Lung (tissue), 12 donors: ENCODE results near the gene RBM20. TPM values are rescaled to one million over a fixed set of nuclear protein-coding genes. Genes with fewer than 3 reads are reported as not detected.
A peak's percentile ranks its signal among the peaks of the same experiment; 100 is the strongest.

Experiments
- ATAC-seq: fragments of 200-7000 bp; cut with Tn5 transposase; one replicate; pipeline ENCODE4 v1.9.1; 2020; ENCODE audit warnings: moderate number of reproducible peaks; ENCODE audit not compliant: insufficient read depth, low FRiP score
- DNase-seq, 3 donors: peaks; one replicate each; pipeline ENCODE4 v3.0.0-alpha.2; 2013 to 2017
- H3K27ac ChIP-seq, 2 donors: one replicate each; pipeline ENCODE4 v1.5.1; 2013; ENCODE audit warnings: mild to moderate bottlenecking in 2 of 2, moderate library complexity in 2 of 2, control low read depth in 1 of 2, inconsistent platforms in 1 of 2, low read depth in 1 of 2, low read length in 1 of 2
- H3K27me3 ChIP-seq, 3 donors: one replicate each; pipeline ENCODE4 v1.5.1; 2013; ENCODE audit warnings: low read length in 2 of 3; ENCODE audit not compliant: control insufficient read depth in 3 of 3, insufficient read depth in 3 of 3
- H3K36me3 ChIP-seq, 4 donors: one replicate each; pipeline ENCODE4 v1.5.1; 2013; ENCODE audit warnings: low read length in 4 of 4, mild to moderate bottlenecking in 1 of 4, moderate library complexity in 1 of 4; ENCODE audit not compliant: control insufficient read depth in 4 of 4, insufficient read depth in 4 of 4
- H3K4me1 ChIP-seq, 5 donors: one replicate each; pipeline ENCODE4 v1.5.1; 2013; ENCODE audit warnings: low read length in 5 of 5, mild to moderate bottlenecking in 2 of 5, moderate library complexity in 1 of 5; ENCODE audit not compliant: control insufficient read depth in 5 of 5, insufficient read depth in 5 of 5
- H3K4me3 ChIP-seq: one replicate; pipeline ENCODE4 v1.5.1; 2013; ENCODE audit warnings: mild to moderate bottlenecking, control low read depth, moderate library complexity
- H3K9ac ChIP-seq, 2 donors: one replicate each; pipeline ENCODE4 v1.5.1; 2013; ENCODE audit warnings: low read length in 2 of 2, control low read depth in 1 of 2; ENCODE audit not compliant: insufficient read depth in 1 of 2
- H3K9me3 ChIP-seq, 4 donors: one replicate each; pipeline ENCODE4 v1.5.1; 2013; ENCODE audit warnings: low read length in 3 of 4, mild to moderate bottlenecking in 1 of 4, moderate library complexity in 1 of 4; ENCODE audit not compliant: control insufficient read depth in 4 of 4, insufficient read depth in 3 of 4
- WGBS, 2 donors: extraction: QIAGEN DNeasy Blood & Tissue Kit; methylation state at CpG; one replicate each; pipeline ENCODE4 v1.1.7; 2013; 5-methylcytosine and 5-hydroxymethylcytosine counted together
- polyA plus RNA-seq, 2 donors: library from polyadenylated mRNA; stranded (reverse); fragments of 200-250 nt; gene quantifications; one replicate each; pipeline ENCODE4 v1.2.1, GENCODE V29; 2013
- total RNA-seq, 2 donors: library from RNA; depleted of rRNA in 1 of 2; stranded (reverse); fragments of >200 nt in 1 of 2; gene quantifications; one replicate each; pipeline ENCODE4 v1.2.1, GENCODE V29; 2014 to 2021
- TF ChIP-seq, protein P1 (sequence below): IDR thresholded peaks from 2 replicates; pipeline ENCODE4 v1.5.1; 2012; ENCODE audit warnings: mild to moderate bottlenecking; ENCODE audit errors: control extremely low read depth, extremely low read depth
- donor health status: control.
- donor health status: control.
- donor health status: Bipolar disorder and iron deficiency.
- donor health status: healthy.
- donor health status: DM: yes; HTN: yes; CAD: no.

The RBM20 gene
- total and polyA plus RNA-seq, 4 donors, result 0.25 to 3.3 (median 0.66) TPM

- TF ChIP-seq, protein P1, sequence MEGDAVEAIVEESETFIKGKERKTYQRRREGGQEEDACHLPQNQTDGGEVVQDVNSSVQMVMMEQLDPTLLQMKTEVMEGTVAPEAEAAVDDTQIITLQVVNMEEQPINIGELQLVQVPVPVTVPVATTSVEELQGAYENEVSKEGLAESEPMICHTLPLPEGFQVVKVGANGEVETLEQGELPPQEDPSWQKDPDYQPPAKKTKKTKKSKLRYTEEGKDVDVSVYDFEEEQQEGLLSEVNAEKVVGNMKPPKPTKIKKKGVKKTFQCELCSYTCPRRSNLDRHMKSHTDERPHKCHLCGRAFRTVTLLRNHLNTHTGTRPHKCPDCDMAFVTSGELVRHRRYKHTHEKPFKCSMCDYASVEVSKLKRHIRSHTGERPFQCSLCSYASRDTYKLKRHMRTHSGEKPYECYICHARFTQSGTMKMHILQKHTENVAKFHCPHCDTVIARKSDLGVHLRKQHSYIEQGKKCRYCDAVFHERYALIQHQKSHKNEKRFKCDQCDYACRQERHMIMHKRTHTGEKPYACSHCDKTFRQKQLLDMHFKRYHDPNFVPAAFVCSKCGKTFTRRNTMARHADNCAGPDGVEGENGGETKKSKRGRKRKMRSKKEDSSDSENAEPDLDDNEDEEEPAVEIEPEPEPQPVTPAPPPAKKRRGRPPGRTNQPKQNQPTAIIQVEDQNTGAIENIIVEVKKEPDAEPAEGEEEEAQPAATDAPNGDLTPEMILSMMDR, result no peak
- ATAC-seq (no peak), DNase-seq (no peak)
- H3K4me3 ChIP-seq, result no peak overlapping the region
- H3K27ac ChIP-seq, result peak overlapping the region in 1 of 2 donors; percentile 62
- peaks cover 0 to 12% (median 0%) of the 10 kb centered on the region in 3 donors for H3K27me3 ChIP-seq
- no peaks in the 10 kb centered on the region for H3K36me3 ChIP-seq
- no peaks in the 10 kb centered on the region for H3K9me3 ChIP-seq
- 93 to 94% methylated on average over 3 of the region's 3 CpGs for WGBS, 2 donors
- H3K9ac ChIP-seq, result no peak overlapping the region
- H3K4me1 ChIP-seq, result peaks cover 0 to 9% (median 2%) of the 10 kb centered on the region in 5 donors
Measured at GRCh38 chr10:110682348-110682747, 38.2 kb downstream of the RBM20 start.

GRCh38 chr10:110684800-110685446, 40.8 kb downstream of the RBM20 start:
- Histone ChIP-seq H3K4me3 (no peak overlapping the region), H3K36me3 (no peaks in the 10 kb centered on the region), H3K27me3 (peaks cover 0 to 12% (median 0%) of the 10 kb centered on the region in 3 donors), H3K27ac (peak overlapping the region in 1 of 2 donors; percentile 93), H3K9ac (no peak overlapping the region), H3K4me1 (peaks cover 0 to 9% (median 7%) of the 10 kb centered on the region in 5 donors), H3K9me3 (no peaks in the 10 kb centered on the region)
- peak; percentile 20 to 52 (median 43) for DNase-seq
- ATAC-seq, result no peak
- 62 to 74% methylated on average over 22 of the region's 22 CpGs for WGBS, 2 donors
- TF ChIP-seq, protein P1, result no peak

DNA sequence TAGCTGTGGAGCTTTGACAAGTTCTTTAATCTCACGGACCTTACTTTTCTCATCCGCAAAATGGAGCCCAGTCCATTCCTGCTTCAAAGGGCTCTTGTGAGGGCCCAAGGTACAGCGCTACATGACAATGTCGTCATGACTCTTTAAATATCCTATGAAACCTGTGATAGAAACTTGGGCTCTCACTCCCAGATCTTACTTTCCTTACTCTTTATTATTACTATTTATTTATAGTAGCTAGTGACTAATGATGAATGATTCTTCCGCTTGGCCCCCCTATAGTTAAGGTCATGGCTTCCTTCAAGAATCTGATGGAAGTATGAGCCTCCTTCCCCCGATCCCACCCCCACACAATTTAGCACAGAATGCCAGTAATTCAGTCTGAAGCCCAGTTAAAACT, 41.9 kb downstream of the RBM20 start:
- peaks cover 0 to 9% (median 0%) of the 10 kb centered on the region in 3 donors for H3K27me3 ChIP-seq
- DNase-seq (no peak), ATAC-seq (no peak)
- peak overlapping the region in 1 of 2 donors; percentile 93 for H3K27ac ChIP-seq
- peaks cover 0 to 9% (median 7%) of the 10 kb centered on the region in 5 donors for H3K4me1 ChIP-seq
- no peak overlapping the region for H3K4me3 ChIP-seq
- H3K36me3 ChIP-seq, result no peaks in the 10 kb centered on the region
- H3K9ac ChIP-seq, result no peak overlapping the region
- TF ChIP-seq, protein P1, result no peak
- WGBS, 2 donors, result 89 to 95% methylated on average over 6 of the region's 6 CpGs
- no peaks in the 10 kb centered on the region for H3K9me3 ChIP-seq
